ENCODE data around the gene NDE1. TPM values are rescaled to one million over a fixed set of nuclear protein-coding genes. Genes with fewer than 3 reads are reported as not detected.

NDE1 gene
- total RNA-seq, 1 donor from 2014 or later: 48.2 TPM

GRCh38 chr16:15768201-15768600 lies 118.2 kb downstream of the NDE1 start:
- H3K9me3 Mint-ChIP-seq: no peaks in the 10 kb centered on the region
- no peaks in the 10 kb centered on the region for H3K4me1 Mint-ChIP-seq
- H3K27ac Mint-ChIP-seq: no peak overlapping the region
- DNase-seq (ENCODE audit: low spot score in 2 of 2, unreplicated experiment in 2 of 2): no peak
- no peak for TF ChIP-seq CTCF (IDR thresholded peaks at IDR 0.05; ENCODE audit: unreplicated experiment)
- H3K4me3 Mint-ChIP-seq: no peak overlapping the region
- peaks cover 34% of the 10 kb centered on the region for H3K27me3 Mint-ChIP-seq (ENCODE audit: low read depth)
- H3K36me3 Mint-ChIP-seq: no peaks in the 10 kb centered on the region

GRCh38 chr16:15769239-15769638 lies 119.2 kb downstream of the NDE1 start:
- no peaks in the 10 kb centered on the region for H3K9me3 Mint-ChIP-seq
- H3K4me3 Mint-ChIP-seq: no peak overlapping the region
- H3K4me1 Mint-ChIP-seq: no peaks in the 10 kb centered on the region
- no peak for DNase-seq (ENCODE audit: low spot score in 2 of 2, unreplicated experiment in 2 of 2)
- TF ChIP-seq CTCF (IDR thresholded peaks at IDR 0.05; ENCODE audit: unreplicated experiment): no peak
- H3K36me3 Mint-ChIP-seq: no peaks in the 10 kb centered on the region
- no peak overlapping the region for H3K27ac Mint-ChIP-seq
- peaks cover 35% of the 10 kb centered on the region for H3K27me3 Mint-ChIP-seq (ENCODE audit: low read depth)

GRCh38 chr16:15770107-15770506 lies 120.1 kb downstream of the NDE1 start:
- no peak overlapping the region for H3K27ac Mint-ChIP-seq
- H3K4me3 Mint-ChIP-seq: no peak overlapping the region
- H3K27me3 Mint-ChIP-seq (ENCODE audit: low read depth): peaks cover 34% of the 10 kb centered on the region
- no peaks in the 10 kb centered on the region for H3K9me3 Mint-ChIP-seq
- TF ChIP-seq CTCF (IDR thresholded peaks at IDR 0.05; ENCODE audit: unreplicated experiment): no peak
- DNase-seq (ENCODE audit: low spot score in 2 of 2, unreplicated experiment in 2 of 2): no peak
- no peaks in the 10 kb centered on the region for H3K36me3 Mint-ChIP-seq
- no peaks in the 10 kb centered on the region for H3K4me1 Mint-ChIP-seq

GRCh38 chr16:15770512-15770911 lies 120.5 kb downstream of the NDE1 start:
- Mint-ChIP-seq H3K36me3 (no peaks in the 10 kb centered on the region), H3K27ac (no peak overlapping the region), H3K4me1 (no peaks in the 10 kb centered on the region), H3K27me3 (ENCODE audit: low read depth) (peaks cover 36% of the 10 kb centered on the region), H3K4me3 (no peak overlapping the region), H3K9me3 (no peaks in the 10 kb centered on the region)
- no peak for TF ChIP-seq CTCF (IDR thresholded peaks at IDR 0.05; ENCODE audit: unreplicated experiment)
- DNase-seq (ENCODE audit: low spot score in 2 of 2, unreplicated experiment in 2 of 2): no peak

- Mint-ChIP-seq H3K9me3 (no peaks in the 10 kb centered on the region), H3K27ac (no peak overlapping the region), H3K4me1 (no peaks in the 10 kb centered on the region), H3K36me3 (no peaks in the 10 kb centered on the region), H3K27me3 (ENCODE audit: low read depth) (peaks cover 46% of the 10 kb centered on the region), H3K4me3 (no peak overlapping the region)
- no peak for TF ChIP-seq CTCF (IDR thresholded peaks at IDR 0.05; ENCODE audit: unreplicated experiment)
- DNase-seq (ENCODE audit: low spot score in 2 of 2, unreplicated experiment in 2 of 2): no peak
These were observed 121.6 kb downstream of the NDE1 start for GRCh38 chr16:15771694-15772093.
